B cell (primary cell): ENCODE measurements around the gene MPPE1.

Source experiments
- CTCF ChIP-seq: fragments of 200-600 bp; IDR thresholded peaks from one replicate; pipeline ENCODE4 v1.8.0; 2022; ENCODE audit warnings: antibody characterized with exemption, mild to moderate bottlenecking
- EZH2 ChIP-seq: IDR thresholded peaks from 2 replicates; pipeline ENCODE4 v1.6.1; 2012; ENCODE audit warnings: borderline replicate concordance, low read depth, mild to moderate bottlenecking, moderate library complexity, low read length; ENCODE audit not compliant: insufficient read depth, poor library complexity, severe bottlenecking

GRCh38 chr18:11842562-11842961 lies 65.6 kb downstream of the MPPE1 start:
- TF ChIP-seq EZH2 (no peak), CTCF (no peak)
